Measurements from ENCODE around the gene NFILZ. TPM values are rescaled to one million over a fixed set of nuclear protein-coding genes. Genes with fewer than 3 reads are reported as not detected.
A peak's percentile ranks its signal among the peaks of the same experiment; 100 is the strongest.

The NFILZ gene
- total RNA-seq, 1 donor, result not detected

DNA sequence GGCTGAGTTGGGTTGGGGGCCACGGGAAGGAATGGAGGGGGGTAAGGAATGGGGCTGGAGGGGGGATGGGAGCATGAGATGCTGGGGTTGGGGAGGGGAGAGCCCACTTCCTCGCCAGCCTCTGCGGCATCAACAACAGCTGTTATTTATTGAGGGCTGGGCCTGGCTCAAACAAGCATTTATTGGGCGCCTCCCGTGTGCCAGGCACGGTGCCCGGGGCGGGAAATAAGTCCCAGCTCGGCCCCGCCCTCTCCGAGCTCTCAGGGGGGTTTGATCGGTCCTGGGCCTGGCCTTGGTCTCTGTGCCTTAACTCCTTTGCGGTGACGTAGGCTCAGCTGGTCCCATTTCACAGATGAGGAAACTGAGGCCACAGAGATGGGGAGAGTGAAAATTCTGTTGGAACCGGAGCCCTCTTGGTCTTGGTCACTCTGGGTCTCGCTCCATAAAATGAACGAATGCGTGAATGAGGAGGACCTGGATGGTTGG is 19.0 kb upstream of the NFILZ start:
- DNase-seq (ENCODE audit: low read depth), result no peak
- H3K4me3 ChIP-seq (ENCODE audit: low read depth, low read length), result no peak overlapping the region
- TF ChIP-seq, protein P1, sequence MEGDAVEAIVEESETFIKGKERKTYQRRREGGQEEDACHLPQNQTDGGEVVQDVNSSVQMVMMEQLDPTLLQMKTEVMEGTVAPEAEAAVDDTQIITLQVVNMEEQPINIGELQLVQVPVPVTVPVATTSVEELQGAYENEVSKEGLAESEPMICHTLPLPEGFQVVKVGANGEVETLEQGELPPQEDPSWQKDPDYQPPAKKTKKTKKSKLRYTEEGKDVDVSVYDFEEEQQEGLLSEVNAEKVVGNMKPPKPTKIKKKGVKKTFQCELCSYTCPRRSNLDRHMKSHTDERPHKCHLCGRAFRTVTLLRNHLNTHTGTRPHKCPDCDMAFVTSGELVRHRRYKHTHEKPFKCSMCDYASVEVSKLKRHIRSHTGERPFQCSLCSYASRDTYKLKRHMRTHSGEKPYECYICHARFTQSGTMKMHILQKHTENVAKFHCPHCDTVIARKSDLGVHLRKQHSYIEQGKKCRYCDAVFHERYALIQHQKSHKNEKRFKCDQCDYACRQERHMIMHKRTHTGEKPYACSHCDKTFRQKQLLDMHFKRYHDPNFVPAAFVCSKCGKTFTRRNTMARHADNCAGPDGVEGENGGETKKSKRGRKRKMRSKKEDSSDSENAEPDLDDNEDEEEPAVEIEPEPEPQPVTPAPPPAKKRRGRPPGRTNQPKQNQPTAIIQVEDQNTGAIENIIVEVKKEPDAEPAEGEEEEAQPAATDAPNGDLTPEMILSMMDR (IDR thresholded peaks at IDR 0.05; ENCODE audit: insufficient read depth, low read length), result no peak

- peak; percentile 90 for DNase-seq (ENCODE audit: low read depth)
- TF ChIP-seq, protein P1 (IDR thresholded peaks at IDR 0.05; ENCODE audit: insufficient read depth, low read length), result no peak
- no peak overlapping the region for H3K4me3 ChIP-seq (ENCODE audit: low read depth, low read length)
Measured at GRCh38 chr19:8611877-8612806, 18.3 kb upstream of the NFILZ start.

- TF ChIP-seq, protein P1 (IDR thresholded peaks at IDR 0.05; ENCODE audit: insufficient read depth, low read length), result no peak
- no peak for DNase-seq (ENCODE audit: low read depth)
- H3K4me3 ChIP-seq (ENCODE audit: low read depth, low read length), result no peak overlapping the region
Measured at GRCh38 chr19:8612807-8613171, 17.6 kb upstream of the NFILZ start.

DNA sequence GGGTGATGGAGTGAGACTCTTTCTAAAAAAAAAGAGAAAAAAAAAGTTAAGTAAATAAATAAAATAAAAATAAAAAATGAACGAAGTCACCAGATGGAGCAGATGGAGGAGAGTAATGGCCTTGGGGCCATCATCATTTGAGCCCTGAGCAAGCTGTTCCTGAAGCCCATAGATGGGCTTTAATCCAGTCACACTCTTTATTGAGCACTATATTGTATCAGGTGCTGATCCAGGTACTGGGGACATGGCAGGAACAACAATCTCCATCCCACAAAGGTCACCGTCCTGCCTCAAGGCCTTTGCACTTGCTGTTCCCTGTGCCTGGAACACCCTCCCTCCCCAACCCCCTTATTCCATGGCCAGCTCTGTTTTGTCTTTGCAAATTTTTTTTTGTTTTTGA is 16.0 kb upstream of the NFILZ start:
- no peak overlapping the region for H3K4me3 ChIP-seq (ENCODE audit: low read depth, low read length)
- no peak for DNase-seq (ENCODE audit: low read depth)
- TF ChIP-seq, protein P1 (IDR thresholded peaks at IDR 0.05; ENCODE audit: insufficient read depth, low read length), result no peak

- DNase-seq (ENCODE audit: low read depth), result peak; percentile 35
- TF ChIP-seq, protein P1 (IDR thresholded peaks at IDR 0.05; ENCODE audit: insufficient read depth, low read length), result no peak
- no peak overlapping the region for H3K4me3 ChIP-seq (ENCODE audit: low read depth, low read length)
Measured at GRCh38 chr19:8615024-8615423, 15.4 kb upstream of the NFILZ start.

GRCh38 chr19:8615813-8616596 is 14.4 kb upstream of the NFILZ start:
- DNase-seq (ENCODE audit: low read depth), result peak; percentile 68
- TF ChIP-seq, protein P1 (IDR thresholded peaks at IDR 0.05; ENCODE audit: insufficient read depth, low read length), result peak; percentile 99
- no peak overlapping the region for H3K4me3 ChIP-seq (ENCODE audit: low read depth, low read length)

Data from fibroblast of the aortic adventitia (primary cell).